ENCODE measurements around the gene AGL. TPM values are rescaled to one million over a fixed set of nuclear protein-coding genes. Genes with fewer than 3 reads are reported as not detected.

Gene AGL
- total RNA-seq, 1 experiment from 2014 or later, result 8.8 TPM

Other genes with a start within 250 kb of the AGL start
- gene PALMD, start 204.2 kb upstream of the AGL start, total RNA-seq (2014; rRNA removed; shearing (Covaris generic)), result 0.69 and 0.88 TPM in 2 replicates
- 2.8 and 4.8 TPM in 2 replicates for gene FRRS1, start 83.7 kb upstream of the AGL start, total RNA-seq (2014; rRNA removed; shearing (Covaris generic))
- 32.1 and 41.6 TPM in 2 replicates for gene SLC35A3, start 119.6 kb downstream of the AGL start, total RNA-seq (2014; rRNA removed; shearing (Covaris generic))